Measurements from ENCODE around the gene BRCA1. TPM values are rescaled to one million over a fixed set of nuclear protein-coding genes. Genes with fewer than 3 reads are reported as not detected.

BRCA1 gene
- total RNA-seq, 1 experiment from 2014 or later = 67.1 TPM

- no peaks in the 10 kb centered on the region for H3K9me3 Mint-ChIP-seq (ENCODE audit: low read depth, unreplicated experiment)
- no peak for TF ChIP-seq CTCF (IDR thresholded peaks at IDR 0.05; ENCODE audit: unreplicated experiment)
- no peak overlapping the region for H3K27ac Mint-ChIP-seq (ENCODE audit: unreplicated experiment)
- CTCF ChIA-PET = interaction anchor here (0.5 kb wide), 1 partner anchor 70 kb away, joined by 4 read pairs; no protein-coding TSS in a partner anchor
- H3K27me3 Mint-ChIP-seq (ENCODE audit: unreplicated experiment) = no peaks in the 10 kb centered on the region
- DNase-seq = no peak
- H3K4me1 Mint-ChIP-seq (ENCODE audit: low read depth, unreplicated experiment) = no peaks in the 10 kb centered on the region
- H3K36me3 Mint-ChIP-seq (ENCODE audit: insufficient read depth, unreplicated experiment) = peaks cover 24% of the 10 kb centered on the region
- BruUV-seq (replicated peaks) = no TSS peak
- no peak overlapping the region for H3K4me3 Mint-ChIP-seq (ENCODE audit: low read depth, unreplicated experiment)
- intact Hi-C loops (cut with micrococcal nuclease; ENCODE audit: unreplicated experiment) = no loop called here
Measured at GRCh38 chr17:43092901-43093300, 32.3 kb downstream of the BRCA1 start.

GRCh38 chr17:43090022-43090421 lies 35.1 kb downstream of the BRCA1 start:
- no TSS peak for BruUV-seq (replicated peaks)
- Mint-ChIP-seq H3K27ac (ENCODE audit: unreplicated experiment) (no peak overlapping the region), H3K27me3 (ENCODE audit: unreplicated experiment) (no peaks in the 10 kb centered on the region), H3K9me3 (ENCODE audit: low read depth, unreplicated experiment) (no peaks in the 10 kb centered on the region), H3K4me1 (ENCODE audit: low read depth, unreplicated experiment) (peaks cover 8% of the 10 kb centered on the region), H3K36me3 (ENCODE audit: insufficient read depth, unreplicated experiment) (peaks cover 17% of the 10 kb centered on the region), H3K4me3 (ENCODE audit: low read depth, unreplicated experiment) (no peak overlapping the region)
- CTCF ChIA-PET = interaction anchor here (0.5 to 1.0 kb wide), 2 partner anchors 8 to 130 kb away, joined by 3 to 5 read pairs; no protein-coding TSS in a partner anchor
- DNase-seq = no peak
- TF ChIP-seq CTCF (IDR thresholded peaks at IDR 0.05; ENCODE audit: unreplicated experiment) = no peak
- intact Hi-C loops (cut with micrococcal nuclease; ENCODE audit: unreplicated experiment) = no loop called here

GRCh38 chr17:43085474-43085873 lies 39.7 kb downstream of the BRCA1 start:
- CTCF ChIA-PET = no interaction called here
- H3K9me3 Mint-ChIP-seq (ENCODE audit: low read depth, unreplicated experiment) = no peaks in the 10 kb centered on the region
- DNase-seq = no peak
- peaks cover 14% of the 10 kb centered on the region for H3K4me1 Mint-ChIP-seq (ENCODE audit: low read depth, unreplicated experiment)
- TF ChIP-seq CTCF (IDR thresholded peaks at IDR 0.05; ENCODE audit: unreplicated experiment) = no peak
- intact Hi-C loops (cut with micrococcal nuclease; ENCODE audit: unreplicated experiment) = no loop called here
- BruUV-seq (replicated peaks) = no TSS peak
- H3K4me3 Mint-ChIP-seq (ENCODE audit: low read depth, unreplicated experiment) = no peak overlapping the region
- peaks cover 13% of the 10 kb centered on the region for H3K36me3 Mint-ChIP-seq (ENCODE audit: insufficient read depth, unreplicated experiment)
- H3K27ac Mint-ChIP-seq (ENCODE audit: unreplicated experiment) = no peak overlapping the region
- H3K27me3 Mint-ChIP-seq (ENCODE audit: unreplicated experiment) = no peaks in the 10 kb centered on the region

GRCh38 chr17:43079641-43080302 lies 45.4 kb downstream of the BRCA1 start:
- CTCF ChIA-PET = interaction anchor here (0.6 kb wide), 1 partner anchor 23 kb away, joined by 3 read pairs; no protein-coding TSS in a partner anchor
- DNase-seq = no peak
- Mint-ChIP-seq H3K27me3 (ENCODE audit: unreplicated experiment) (no peaks in the 10 kb centered on the region), H3K4me1 (ENCODE audit: low read depth, unreplicated experiment) (peaks cover 3% of the 10 kb centered on the region), H3K36me3 (ENCODE audit: insufficient read depth, unreplicated experiment) (peaks cover 14% of the 10 kb centered on the region), H3K9me3 (ENCODE audit: low read depth, unreplicated experiment) (no peaks in the 10 kb centered on the region), H3K27ac (ENCODE audit: unreplicated experiment) (no peak overlapping the region), H3K4me3 (ENCODE audit: low read depth, unreplicated experiment) (no peak overlapping the region)
- intact Hi-C loops (cut with micrococcal nuclease; ENCODE audit: unreplicated experiment) = loop anchor here (5.0 kb wide), 1 partner anchor 38 kb away; no protein-coding TSS in a partner anchor
- no TSS peak for BruUV-seq (replicated peaks)
- TF ChIP-seq CTCF (IDR thresholded peaks at IDR 0.05; ENCODE audit: unreplicated experiment) = no peak
